Activated CD4-positive, alpha-beta T cell treated with anti-CD3 and anti-CD28 coated beads, Interleukin-2, amount 50 U/mL, for 16 hours (primary cell): ENCODE data around the gene IL1R2.
"Not testable (repeated sequence)": the region's sequence is repeated elsewhere in the genome, so short reads cannot be mapped to it uniquely, and the experiment has no call there.

Source experiments
- DNase-seq: peaks from one replicate; pipeline ENCODE4 v3.0.0-alpha.2; 2020

Gene IL1R2

DNA sequence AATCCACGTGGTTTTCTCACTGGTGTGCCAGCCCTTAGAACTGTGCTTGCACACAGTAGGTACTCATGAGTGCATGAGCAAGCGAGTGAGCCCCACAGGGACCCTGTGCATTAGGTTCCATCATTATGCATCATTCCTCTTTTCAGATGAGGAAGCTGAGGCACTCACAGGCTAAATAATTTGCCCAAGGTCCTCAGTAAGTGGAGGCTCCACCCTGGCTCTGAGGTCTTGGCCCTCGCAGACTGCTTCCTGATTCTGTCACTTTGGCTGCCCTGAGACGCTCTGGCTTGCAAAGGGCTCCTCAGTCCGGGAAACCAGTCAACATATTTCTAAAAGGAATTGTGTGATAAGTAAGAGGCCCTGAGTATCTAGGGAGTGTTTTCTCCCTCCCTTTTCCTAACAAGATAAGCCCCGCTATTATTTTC, 71.7 kb downstream of the IL1R2 start:
- no peak for DNase-seq

DNA sequence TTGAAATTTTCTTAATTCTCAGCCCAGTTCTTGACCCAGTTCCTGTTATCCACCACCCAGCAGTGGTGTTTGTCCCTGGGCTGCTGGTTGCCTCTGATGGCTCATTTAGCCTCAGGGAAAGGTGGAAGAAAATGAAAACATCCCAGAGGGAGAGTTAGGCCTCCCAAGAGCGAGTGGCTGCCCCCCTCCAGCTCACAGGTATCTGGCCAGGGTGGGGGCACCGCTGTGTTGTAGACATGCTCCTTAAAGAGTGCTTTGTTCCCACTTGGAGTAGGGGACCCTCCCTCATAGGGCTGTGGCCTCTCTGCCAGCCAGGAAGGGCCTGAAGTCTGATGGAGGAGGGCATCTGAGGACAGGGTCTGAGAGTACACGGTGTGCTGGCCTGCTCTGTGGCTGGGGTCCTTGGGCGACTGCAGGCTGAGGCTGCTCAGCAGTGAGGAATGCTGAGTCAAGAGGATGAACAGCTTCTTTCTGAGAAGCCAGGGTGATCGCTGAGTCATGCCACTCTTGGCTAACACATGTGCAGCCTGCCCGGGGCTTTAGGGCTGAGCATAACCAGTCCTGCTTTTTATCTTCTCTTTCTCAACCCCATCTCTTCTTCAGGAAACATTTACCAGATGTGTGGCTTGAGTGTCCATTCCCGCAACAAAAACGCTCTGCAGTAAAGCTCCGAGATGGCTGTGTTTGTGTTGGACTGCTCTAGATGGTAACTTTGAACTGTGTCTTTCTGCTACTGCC, 72.3 kb downstream of the IL1R2 start:
- DNase-seq: peak; percentile 83

DNA sequence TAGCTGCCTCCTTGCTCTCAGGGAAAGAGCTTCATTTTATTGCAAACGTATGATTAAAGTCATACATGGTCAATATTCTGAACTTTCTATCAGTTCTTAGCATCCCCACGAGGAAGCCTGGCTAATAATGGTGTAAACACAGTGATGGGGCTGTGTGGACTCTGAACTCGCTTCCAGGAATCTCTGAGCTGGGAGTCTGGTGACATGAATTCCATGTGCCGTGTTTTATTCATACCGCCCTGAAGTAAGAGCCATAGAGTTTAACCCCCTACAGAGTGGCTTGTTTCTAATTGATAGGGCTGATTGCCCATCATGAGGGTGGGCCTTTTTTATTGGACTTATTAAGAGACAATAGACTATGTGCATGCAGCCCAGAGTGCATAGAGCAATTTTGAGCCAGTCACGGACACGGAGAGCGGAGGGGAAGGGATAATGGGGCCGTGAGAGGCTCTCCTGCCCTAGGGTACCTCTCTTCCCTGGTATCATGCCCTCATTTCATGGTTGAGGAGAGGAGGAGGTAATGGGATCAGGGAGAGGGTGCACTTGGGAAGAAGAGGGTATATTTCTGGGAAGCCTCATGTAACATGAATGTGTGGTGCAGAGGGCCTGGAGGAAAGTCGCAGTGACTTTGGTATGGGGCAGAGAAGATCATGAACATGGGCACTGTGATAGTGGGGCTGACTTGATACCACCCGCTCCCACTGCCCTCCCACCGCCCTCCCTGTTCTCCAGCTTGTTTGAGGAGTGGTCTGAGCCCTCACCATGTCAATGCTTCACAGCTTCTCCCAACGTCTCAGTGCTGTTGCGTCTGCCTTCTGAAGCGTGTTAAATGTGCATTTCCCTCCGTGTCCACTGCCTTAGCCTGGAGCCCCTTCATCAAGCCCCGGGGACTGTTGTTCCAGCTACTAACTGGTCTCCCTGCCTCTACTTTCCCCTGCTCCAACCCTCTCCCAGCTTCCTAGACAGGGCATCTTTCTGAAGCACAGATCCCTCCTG, 73.2 kb downstream of the IL1R2 start:
- no peak for DNase-seq

DNA sequence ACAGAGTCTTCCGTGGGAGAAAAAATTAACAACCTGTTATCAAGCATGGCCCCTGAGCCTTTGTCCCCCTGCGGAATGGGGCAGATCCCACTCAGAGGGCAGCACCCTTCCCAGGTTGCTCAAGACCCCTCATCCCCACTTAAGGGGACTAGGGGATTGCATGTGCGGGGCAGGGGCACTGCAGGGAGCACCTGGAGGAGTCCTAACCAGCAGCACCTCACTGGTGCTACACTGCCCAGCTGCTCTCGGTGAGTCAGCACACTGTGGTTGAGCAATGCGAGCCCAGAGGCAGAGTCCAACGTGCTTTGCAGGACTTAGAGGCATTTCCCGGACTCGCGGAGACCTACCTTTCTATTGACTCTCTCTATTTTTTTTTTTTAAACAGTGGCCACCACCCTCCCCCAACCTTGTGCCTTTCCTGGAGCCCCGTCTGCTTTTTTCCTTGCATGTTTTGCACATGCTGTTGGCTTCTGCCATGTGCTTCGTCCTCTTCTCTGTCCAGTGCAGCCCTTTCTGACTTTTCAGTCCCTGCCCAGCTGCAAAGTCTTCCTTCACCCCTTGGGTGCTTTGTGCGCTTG, 74.0 kb downstream of the IL1R2 start:
- peak; percentile 21 for DNase-seq

DNA sequence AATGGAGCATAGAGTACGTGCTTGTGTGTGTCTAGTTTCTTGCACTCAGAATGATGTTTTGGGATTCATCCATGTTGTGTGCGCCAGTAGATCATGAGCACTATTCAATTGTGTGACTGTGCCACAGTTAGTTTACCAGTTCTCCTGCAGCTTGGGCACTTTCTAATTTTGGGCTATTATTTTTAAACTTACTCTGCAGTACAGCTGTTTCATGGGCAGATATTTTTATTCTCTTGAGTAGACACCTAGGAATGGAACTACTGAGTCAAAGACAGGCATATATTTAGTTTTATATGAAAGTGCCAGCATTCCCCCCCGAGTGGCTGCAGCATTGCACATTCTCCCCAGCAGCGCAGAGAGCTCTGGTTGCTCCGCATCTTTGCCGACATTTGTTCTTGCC, 74.8 kb downstream of the IL1R2 start:
- no peak for DNase-seq

DNA sequence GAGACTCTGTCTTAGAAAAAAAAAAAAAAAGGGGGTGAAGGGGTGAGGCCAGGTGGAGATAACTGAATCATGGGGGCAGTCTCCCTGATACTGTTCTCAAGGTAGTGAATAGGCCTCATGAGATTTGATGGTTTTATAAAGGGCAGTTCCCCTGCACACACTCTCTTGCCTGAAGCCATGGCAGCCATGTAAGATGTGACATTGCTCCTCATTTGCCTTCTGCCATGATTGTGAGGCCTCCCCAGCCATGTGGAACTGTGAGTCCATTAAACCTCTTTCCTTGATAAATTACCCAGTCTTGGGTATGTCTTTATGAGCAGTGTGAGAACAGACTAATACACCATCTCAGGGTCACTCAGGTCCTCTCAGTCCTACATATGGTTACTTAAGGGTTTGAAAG, 76.4 kb downstream of the IL1R2 start:
- DNase-seq: not testable (repeated sequence)

DNA sequence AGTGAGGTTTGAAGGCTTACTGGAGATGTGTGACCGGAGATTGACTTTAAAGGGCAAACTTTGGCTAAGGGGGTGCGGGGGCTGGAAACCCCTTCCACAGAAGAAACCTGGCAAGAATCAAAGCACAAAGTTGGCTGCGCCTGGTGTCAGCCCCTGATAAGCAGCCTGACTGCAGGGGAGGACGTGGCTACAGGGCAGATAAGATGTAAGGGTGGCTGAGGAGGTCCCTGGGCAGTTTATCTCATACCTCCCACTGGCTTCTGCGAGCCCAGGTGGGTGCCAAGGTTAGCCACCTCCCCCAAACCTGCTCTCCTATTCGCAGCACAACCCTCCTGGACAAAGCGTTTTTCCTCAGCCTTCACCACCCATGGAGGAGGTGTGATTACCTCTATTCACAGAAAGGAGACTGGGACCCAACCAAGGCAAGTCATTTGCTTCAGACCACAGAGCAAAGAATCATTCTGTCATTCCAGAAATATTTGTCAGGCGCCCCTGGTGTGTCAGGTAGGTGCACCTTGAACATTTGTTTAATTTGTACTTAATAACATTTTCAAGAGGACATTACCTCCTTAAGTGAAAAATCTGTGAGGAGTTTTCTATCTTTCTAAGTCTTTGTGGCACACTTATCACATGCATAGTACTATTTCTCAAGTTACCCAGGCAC, 77.7 kb downstream of the IL1R2 start:
- no peak for DNase-seq

DNA sequence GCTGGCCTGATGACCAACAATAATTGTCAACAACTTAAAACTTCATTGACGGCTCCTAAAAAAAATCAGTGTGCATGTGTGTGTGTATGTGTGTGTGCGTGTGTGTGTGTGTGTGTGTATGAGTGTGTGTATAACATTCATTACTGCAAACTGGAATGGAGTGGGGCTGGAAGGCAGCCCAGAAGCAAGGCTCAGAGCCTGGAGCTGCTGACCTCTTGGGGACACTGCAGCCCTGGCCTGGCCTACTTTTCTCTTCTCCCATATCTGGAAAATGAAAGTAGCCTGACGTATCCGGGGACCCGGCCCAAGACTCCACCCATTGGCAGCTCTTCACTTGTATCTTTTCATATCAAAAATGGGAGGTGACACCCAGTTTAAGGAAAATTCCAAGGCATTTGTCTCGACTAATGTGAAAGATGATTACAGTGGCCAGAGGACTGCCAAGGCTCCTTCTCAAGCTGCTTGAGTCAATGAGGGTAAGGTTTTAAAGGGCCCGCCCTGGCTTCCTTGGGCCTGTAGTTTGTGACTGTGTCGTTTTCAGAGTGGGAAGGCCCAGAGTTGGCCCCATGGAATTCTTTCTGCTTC, 78.4 kb downstream of the IL1R2 start:
- no peak for DNase-seq

DNA sequence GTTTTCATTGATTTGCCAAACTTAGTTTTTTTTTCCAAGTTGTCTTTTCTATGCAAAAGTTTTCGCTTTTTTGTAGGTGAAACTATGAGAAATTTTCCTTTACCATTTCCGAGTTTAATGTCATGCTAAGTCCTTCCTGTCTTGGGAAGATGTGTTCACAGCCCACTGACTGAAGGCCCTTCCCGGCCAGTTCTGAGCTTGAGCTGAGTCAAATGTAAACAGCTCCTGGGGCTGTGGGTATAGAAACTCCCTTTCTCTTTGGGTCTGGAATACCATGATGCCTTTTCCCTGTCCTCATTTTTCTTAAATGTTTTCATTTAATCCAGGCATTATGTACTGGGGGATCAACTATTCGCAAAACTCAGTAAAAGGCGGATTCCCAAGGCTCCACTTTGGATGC, 81.0 kb downstream of the IL1R2 start:
- no peak for DNase-seq

DNA sequence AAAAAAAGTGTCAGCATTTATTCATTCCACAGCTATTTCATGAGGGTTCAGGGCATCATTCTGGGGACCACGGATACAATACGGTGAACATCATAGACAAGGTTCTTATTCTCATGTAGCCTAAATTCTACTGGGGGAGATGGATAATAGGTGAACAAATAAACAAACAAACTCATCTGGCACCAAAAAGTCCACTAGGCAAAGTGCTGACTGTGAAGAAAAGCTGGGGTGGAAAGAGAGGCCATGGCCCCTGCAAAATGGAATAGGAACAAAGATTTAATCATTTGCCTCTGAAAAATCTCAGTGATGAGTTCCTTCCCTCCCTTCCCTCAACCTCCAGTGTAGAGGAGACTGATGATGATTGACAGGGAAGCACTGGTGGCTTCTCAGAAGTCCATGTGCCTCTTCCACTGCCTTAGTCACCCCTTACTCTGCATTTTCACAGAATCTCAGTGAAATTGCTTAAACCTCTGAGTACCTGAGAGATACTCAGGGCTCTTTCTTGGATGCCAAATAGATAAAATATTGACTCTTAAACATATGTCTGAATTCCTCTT, 81.5 kb downstream of the IL1R2 start:
- no peak for DNase-seq

DNA sequence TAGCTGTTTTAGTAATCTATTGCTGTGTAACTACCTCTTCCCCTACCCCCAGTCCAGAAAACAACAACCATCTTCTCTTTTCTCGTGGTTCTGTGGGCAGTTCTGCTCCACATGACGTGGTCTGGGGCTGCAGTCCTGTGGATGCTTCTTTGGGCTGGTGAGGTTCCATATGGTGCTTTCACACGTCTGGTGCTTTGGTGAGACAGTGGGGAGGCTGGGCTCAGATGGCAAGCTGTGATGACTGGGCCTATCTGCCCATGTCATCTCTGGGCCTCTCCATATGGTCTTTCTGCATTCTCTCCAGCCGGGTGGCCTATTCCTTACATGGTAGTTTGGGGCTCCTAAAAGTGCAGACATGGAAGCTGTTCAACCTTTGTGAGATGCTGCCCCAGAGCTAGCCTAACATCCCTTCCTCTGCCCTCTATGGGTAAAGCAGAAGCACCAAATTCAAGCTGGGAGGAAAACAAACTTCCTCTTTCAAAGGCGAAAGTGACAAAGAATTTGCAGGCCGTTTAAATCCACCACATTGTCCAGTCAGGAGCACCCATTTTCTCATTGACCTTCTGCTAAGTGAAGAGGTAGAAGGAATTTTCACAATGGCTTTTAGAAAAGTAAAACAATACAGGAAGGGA, 82.5 kb downstream of the IL1R2 start:
- no peak for DNase-seq

DNA sequence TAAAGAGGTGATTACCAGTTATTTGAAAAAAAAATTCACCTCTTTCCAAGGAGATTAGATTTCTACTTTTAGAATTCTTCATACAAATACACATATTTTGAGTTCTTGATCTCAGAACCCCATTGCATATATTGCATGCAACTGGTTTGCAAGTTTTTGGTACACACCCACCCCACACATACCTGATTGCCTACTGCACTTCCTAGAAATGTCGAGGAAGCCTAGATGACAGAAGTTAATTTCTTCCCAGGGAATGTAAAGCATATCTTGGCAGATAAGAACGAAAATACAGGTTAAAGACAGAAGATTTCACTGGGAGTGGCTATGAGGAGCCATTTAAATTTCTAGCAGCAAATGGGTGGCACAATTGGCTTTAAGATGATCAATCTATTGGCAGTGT, 83.7 kb downstream of the IL1R2 start:
- DNase-seq: no peak

DNA sequence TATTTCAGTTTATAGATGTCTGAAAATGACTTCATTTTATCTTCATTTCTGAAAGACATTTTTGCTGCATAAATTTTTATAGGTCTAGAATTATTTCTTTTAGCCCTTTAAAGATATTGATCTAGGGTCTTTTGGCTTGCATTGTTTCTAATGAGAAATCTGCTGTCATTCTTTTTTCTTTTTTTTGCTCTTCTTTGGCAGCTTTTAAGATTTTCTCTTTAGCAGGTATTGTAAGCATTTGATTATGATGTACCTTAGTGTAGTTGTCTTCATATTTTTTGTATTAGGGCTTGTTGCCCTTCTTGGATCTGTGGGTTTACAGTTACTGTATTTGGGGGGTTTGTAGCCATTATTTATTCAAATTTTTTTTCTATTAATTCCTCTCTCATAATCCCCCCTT, 84.8 kb downstream of the IL1R2 start:
- DNase-seq: no peak
